Activated CD4-positive, alpha-beta T cell treated with anti-CD3 and anti-CD28 coated beads, Interleukin-10, Interleukin-2, amounts not matched to agents 100 ng/mL and 50 ng/mL, durations not matched to agents 16 hours and 8 hours (primary cell): Measurements from ENCODE around the gene PLEKHA6.

Source experiments
- DNase-seq: peaks from one replicate; pipeline ENCODE4 v3.0.0-alpha.2; 2020

Gene PLEKHA6

DNA sequence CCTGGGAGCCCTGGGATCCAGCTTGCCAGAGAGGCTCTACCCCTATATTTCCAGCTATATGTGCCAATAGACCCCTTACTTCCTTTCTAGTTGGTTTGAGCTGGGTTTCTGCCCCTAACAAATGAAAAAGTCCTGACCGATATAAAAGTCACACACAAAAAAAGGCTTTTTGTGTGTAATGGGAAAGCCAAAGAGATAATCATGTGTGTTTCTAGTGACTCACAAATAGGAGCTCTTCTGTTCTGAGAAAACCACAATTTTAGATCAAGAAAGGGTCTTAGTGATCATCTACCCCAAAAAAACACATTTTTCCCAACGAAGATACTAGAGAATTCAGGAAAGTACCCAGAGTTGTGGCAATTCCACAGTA lies 23.0 kb upstream of the PLEKHA6 start:
- no peak for DNase-seq

DNA sequence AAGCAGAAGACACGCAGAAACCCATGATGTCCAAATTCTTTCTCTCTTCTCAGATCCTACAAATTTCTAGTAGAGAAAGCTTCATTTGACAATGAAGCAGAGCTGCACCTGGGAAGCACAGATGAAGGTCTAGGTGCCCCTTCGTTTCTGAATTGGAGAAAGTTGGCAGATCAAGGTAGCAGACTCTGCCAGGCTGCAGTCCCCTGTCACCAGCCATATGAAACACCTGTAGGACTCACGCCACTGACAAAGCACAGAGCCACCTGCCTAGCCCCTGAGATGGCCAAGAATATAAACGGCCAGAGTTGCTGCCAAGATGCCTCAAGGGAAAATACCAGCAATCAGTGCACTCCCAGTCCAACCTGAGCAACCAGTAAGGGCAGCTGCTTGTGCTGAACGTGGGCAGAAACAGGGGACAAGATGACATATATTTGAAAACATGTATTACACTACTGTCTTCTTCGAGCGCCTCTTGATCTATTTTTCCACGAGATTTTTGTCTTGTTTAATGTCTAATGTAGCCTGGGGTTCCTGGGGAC lies 20.6 kb upstream of the PLEKHA6 start:
- DNase-seq = no peak

DNA sequence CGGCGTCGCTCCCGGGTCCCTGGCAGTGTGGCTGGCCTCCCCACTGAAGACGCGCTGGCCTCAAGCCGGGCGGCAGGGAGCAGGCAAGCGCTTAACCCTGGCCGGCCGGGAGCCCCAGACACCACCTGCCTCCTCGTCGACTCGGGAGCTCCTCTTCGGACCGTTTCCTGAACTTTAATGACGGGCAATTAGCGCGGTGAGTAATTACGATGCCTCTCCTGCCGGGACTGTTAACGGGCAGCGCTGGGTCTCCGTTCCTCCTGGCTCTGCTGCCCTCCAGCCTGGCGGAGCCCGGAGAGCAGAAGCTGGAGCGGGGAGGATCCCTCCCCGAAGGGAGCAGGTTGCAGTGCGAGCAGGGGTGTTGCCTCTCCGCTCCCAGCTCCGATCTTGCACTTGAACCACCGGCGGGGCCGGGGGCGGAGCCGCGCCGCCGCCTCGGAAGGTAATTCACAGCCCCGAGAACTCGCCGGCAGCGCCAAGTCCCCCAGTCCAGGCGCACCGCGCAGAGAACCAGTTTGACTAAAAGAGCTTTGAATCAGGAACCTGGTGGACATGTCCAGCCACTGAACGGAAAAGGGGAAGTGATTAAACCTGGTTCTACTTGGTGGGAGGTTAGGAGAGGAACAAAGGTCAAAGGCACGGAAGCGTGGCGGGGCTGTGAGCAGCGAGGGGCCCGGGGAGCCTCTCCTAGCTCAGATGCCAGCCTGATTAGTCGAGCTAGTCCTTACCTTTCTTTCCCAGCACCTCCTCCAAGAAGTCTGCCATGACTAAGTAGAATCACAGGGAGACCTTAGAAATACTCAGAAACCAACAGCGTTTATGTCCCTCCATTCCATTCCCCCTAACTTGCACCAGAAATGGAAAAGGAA lies 18.3 kb upstream of the PLEKHA6 start:
- DNase-seq = peak; percentile 30

DNA sequence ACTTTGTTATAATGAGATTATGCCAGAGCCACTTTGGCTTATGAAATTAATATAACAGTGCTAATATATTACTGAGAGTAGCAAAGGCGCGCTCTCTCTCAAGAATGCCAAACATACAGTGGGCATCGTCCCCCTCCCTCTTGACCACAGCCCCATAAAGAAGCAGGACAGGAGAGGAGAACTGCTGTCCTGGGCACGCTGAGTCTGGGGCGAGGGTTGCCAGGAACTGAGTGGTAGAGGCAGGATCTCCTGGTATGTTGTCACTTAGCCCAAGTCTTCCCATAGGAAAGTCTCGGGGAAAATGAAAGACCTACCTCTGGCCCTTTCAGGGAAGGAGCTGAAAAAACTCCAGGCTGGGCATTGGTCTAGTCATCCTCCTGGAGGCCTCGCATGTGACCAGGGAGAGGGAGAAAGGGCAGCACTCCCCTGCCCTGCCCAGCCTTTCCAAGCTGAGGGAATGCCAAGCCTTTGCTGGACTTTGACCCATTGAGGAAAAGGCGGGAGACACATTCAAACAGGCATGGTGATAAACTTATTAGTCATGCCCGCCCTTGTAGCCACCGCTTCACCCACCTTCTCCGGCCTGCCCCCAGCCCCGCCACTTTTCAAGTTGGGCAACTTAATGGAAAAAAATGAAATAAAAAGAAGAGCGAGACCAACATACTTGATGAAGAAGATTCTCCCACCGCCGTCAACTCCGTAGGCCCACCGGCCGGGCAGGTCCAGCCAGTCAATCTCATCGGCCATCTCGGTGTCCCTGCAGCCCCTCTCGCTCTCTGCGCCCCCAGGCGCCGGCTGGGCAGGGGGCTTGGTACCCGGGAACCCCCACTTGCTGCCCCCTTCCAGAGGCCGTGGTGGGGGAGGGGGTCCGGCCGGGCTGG lies 17.4 kb upstream of the PLEKHA6 start:
- no peak for DNase-seq

DNA sequence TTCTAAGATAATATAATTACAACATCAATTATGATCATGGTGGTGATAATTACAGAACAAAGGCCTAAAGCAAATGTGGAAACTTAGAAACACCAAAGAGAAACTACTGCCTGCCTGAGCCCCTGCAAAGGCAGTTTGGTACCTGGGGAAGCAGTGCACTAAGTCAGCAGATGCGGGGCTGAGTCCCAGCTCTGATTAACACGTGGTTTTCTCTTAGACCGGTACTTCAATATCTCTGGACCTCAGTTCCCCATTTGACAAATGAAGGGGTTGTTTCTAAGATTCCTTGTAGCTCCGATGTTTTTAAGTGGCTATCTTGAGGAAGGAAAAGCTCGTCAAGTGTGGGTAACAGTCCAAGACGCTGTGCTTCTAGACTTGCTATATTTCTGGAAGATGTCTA lies 16.7 kb upstream of the PLEKHA6 start:
- DNase-seq = no peak

DNA sequence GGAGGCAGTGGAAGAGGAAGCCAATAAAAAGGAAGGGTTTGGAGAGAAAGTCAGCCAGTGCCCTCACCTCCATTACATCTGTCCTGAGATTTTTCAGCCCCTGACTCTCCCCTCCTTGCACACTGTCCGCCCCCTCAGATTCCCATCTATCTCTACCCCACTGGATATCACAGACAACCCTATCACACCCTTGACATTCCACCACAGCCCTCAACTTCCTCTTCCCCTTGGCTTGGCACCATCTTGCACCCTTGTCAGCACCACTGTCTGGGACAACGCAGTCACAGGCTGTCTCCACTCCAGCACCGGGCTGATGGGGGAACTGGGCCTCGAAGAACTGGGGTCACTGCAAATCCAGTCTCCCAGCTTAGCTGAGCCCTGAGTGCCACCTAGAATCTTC lies 14.2 kb upstream of the PLEKHA6 start:
- no peak for DNase-seq

DNA sequence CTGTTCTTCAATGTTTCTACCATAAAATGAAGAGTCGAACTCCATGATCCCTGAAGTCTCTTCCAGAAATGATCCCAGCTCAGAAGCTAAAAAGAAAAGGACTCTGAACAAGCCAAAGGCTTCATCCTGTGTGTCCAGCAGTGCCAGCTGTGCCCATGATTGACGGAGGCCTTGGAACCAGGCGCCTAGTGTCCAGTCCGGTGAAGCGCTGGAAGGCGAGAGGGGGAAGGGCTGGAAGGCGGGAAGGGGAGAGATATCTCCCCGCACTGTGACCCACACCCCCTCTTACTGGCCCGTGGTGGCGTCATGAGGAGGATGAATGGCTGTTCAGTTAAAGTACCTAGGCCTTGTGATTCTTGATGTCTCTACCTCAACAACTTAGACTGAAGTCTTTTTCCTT lies 10.4 kb upstream of the PLEKHA6 start:
- no peak for DNase-seq

DNA sequence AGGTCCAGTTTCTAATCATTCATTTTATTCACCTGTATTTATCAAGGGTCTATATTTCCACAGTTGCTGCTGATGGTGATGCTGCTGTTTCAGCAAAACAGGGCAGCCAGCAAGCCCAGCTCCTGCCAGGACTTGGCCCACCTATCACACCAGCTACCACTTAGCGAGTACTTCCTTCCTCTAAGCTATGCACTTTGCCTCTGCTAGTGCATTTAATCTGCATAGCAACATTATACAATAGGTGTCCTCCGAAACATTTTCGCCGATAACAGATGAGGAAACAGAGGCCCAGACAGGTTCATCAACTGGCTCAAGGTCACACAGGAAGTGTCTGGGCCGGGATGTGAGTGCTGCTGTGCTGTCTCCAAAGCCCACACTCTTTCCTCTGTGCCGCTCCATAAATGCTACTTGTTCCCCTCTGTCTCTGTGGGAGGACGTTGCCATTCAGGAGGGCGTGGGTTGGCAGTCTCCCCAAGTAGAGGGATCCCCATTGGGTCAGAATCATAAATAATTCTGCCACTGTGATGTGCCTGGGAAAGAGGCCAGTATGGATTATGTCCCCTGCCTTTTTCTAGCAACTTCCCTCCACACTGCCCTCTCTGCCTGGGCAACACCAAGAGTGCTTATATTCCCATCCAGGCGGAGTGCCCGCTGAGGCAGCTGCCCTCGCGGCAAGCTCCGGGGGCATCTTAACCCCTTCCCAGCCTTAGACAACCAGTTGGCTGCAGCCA lies 9.4 kb upstream of the PLEKHA6 start:
- DNase-seq = no peak

DNA sequence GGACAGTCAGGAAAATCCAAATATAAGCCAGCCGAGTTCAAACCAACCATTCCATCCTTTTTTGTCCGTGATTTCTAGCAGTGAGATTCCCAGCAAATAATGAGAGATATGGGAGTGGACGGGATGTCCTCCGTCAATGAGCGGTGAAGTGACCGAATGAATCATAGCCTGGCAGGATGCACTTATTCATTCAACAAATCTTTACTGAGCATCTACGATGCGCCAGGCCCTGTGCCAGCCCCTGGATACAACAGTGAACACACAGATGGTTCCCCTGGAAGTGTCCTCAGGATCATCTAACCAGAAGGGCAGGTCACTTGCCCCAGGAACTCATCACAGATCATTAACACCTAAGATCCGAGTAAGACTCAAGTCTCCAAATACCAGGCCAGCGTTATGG lies 8.2 kb upstream of the PLEKHA6 start:
- no peak for DNase-seq

DNA sequence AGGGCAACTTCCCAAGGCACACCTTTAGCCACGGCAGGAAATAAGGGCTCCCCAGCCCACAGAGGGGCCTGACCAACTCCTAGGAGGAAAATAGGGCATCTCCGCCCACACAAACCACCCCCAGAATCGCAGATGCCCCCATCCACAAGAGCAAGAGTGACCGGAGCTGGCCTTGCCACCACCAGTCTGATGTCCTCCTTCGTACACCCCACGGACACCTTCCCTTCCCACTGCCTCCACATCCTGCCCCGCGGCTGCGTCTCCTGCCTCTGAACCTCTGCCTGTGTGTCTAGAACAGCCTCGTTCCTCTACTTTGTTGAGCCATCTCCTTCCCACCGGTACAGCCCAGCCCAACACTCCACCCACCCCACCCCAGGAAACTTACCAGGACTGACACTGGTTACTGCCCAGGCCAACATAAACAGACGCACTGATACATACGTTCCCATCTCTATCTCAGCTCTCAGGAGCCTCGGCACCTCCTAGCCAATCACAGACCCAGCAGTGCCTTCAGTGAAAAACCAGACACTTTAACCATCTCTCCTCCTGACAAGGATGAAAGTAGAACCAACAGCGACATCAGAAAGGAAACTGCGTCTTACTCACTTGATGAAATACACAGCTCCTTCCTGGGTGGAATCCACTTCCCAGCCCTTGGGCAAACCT lies 7.6 kb upstream of the PLEKHA6 start:
- no peak for DNase-seq

DNA sequence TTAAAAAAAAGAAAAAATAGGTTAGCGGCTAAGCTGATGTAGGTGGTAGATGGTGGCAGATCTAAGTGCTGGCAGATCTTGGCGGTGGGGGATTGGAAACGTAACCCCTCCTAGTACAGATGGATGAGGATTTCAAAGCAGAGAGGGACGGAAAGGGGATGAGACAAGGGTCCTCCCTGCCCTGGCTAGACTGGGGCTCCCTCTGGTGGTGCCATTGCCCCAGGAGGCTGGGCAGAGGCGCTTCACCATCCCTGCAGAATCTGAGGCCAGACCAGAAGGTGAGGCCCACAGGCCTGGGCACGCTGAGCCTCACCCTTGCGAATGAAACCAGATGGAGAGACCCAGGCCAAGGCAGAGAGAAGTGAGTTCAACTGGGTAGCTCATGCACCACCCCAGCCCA lies 7.0 kb upstream of the PLEKHA6 start:
- peak; percentile 18 for DNase-seq

DNA sequence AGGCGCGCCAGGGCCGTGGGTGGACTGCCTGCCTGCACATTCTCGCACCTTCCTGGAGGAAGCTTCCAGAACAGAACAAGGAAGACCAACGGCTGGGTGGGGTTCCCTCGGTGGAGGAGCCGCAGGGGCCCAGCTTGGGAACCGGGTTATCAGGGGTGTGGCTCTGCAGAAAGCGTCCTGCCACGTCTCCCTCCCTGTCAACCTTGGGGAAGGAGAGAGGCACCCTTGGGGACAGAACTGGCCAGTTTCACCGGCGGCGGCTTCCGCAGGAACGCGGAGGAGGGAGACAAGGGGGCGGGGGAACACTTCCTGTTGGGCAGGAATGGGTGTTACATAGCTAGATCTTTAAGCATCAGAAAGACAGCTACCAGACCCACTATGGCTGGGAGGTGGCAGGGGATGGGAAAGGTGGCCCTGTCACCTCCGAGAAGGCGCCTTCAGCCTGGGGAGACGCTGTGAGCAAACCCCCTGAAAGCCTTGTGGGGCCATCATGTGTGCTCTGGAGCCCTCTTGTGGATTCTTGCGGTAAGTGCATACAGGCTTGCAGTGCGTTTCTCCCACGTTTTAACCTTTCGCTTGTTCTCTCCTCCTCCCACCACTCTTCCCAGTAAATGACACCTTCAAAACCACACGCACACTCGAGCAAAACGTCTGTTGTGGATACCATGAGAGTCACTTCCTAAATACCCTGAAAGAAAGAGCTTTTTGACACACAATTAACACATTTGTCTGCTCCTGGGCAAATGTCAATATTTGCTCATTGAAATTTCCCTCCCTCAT lies 3.8 kb upstream of the PLEKHA6 start:
- peak; percentile 83 for DNase-seq

DNA sequence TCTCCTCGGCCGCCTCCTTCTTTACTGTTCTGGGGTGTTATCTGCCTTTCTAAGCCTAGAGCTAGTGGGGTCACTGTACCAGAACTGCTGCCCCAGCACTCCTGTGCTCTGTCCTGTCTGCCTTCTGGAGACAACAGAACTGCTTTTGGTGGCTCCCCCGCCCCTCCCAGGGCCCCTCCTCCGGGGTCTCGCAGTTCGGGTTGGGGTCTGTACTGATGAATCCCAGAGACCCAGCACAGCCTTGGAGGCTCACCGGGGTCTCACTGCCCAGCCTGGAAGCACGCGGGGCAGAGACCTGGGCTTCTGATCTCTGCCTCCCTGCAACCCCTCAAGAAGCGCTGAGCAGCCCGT lies 3.2 kb upstream of the PLEKHA6 start:
- no peak for DNase-seq

DNA sequence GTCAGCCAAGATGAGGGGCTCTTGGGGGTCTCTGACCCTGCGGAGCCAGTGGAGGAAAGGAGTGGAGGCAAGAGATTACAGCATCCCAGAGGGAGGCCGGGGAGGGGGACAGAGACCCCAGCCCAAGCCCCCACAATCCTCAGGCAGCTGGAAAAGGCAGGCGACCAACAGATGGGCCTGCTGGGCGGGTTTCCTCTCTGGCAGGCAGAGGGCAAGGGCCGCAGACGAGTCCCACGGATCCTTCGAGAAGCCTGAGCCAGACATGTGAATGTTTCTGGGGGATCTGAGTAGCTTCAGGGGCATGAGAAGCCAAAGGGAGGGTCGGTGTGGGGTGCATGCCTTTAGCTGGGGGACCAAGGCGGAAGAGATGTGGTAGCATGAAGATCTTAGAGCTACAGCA lies 2.1 kb upstream of the PLEKHA6 start:
- no peak for DNase-seq

DNA sequence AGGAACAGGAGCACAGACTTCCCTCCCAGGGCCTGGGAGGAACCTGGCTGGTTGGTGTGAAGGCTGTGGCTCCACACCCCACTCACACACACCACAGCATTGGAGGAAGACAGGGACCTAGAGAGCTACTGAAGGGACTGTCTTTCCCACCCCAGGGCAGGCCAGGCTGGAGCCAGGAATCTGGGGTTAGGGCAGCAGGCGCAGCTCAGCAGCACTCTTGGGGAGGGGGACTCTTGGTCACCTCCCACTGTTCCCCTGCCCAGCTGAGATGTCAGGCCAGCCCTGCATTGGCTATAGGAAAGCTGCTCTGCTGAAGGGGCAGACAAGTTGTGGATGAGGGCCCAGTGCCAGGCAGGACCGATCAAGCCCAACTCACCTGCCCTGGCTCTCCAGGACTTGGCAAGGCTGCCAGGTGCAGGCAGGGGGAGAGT lies 1.6 kb upstream of the PLEKHA6 start:
- no peak for DNase-seq

DNA sequence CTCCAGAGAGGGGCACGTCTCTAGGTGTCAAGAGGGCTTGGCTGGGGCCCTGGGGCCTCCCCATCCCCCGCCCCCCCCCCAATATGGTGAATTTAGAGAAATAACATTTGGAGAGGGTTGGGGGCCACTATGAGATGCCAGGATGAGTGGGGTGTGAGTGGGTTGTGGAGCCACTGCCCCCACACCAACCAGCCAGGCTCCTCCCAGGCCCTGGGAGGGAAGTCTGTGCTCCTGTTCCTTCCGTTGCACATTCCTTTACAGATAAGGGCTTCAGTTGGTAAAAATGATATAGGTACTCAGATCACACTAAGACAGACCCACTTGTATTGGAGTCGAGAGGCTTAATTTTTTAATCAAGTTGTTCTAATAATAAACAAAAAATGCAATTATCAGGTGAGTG lies 585 bp upstream of the PLEKHA6 start:
- DNase-seq = no peak

DNA sequence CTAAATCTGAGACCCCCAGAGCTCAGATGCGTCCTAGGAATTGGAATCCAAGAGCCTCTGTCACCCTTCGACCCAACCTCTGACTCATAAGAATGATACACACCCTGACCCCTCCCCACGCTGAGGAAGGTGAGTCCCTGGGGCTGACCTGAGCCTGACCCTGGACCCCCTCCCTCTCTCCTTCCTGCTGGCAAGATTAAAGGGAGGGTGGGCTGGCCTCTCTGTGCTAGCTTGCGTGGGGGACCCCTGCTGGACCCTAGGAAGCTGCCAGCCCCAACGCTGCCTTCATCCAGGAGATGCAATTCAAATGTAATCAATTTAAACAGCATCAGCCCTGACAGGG lies 627 bp downstream of the PLEKHA6 start:
- no peak for DNase-seq

DNA sequence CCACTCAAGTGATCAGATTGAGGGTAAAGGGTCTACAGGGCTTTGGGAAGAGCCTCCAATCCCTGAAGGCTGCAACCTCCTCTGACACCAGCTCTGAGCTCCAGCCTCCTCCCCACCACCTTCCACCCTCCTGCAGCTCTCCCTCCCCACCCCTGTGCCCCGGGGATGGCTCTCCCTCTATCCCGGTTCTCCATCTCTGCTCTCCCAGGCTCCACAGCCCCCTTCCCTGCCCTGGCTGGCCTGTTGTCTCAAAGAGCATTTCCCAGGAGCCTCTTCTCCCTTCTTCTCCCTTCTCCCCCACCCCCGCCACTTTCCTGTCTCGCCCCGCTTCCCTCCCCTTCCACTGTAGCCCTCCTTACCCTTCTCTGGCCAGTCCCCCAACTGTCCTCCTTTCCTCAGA lies 1.1 kb downstream of the PLEKHA6 start:
- DNase-seq = no peak

DNA sequence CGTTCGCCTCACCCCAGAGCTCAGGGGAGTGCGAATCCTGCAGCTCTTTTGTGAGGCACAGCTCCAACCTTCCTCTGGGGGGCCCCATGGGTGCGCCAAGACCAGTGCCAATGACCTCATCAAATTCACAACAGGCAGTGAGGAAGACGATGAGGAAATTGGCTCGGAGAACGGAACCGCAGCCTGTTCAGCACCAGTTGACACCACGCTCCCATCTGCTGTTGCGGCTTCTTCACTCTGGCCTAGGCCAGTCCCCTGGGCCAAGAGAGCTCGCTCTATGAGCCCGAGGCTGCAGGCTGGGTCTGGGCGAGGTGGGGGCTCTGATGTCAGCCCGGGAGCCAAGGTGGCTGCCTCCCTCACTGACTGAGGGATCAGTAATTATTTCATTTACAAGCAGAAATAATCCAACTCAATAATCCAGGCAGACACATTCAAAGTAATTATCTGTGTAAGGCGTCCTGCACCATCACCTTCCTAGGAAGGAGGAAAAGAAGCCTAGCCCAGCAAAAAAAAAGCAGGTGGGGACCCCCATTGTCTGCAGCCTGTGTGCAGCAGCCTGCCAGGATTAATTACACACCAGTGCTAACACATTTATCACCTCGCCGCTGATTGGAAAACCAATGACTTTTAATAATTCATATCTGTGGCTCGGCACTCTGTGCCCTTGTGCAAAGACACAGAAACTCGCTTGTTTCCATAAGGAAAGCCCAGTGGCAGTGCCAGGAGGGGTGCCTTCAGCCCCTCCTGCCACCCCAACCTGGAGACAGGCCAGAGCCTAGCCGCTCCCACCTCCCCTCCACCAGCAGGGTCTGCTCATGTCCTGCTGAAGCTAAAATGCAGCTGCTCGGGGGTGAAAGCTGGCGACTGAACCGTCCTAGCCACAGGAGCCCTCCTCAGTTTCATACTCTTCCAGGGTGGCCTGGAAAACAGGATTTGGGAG lies 1.9 kb downstream of the PLEKHA6 start:
- DNase-seq = no peak

DNA sequence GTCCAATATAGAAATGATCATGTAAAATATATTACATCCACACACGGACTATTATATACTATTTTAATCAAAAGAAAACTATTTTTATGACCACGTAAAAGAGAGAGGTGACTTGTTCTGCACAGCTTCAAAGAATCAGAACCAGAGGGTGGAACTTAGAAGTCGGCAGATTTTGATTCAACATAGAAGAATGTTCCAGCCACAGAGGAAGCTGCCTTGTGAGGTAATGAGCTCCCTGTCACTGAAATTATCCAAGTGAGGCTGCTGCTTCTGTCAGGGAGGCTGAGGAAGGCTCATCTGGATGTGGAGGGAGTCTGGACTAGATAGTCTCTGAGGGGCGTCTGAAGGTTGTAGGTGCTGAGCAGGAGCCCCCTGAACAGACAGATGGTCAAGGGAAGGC lies 2.7 kb downstream of the PLEKHA6 start:
- DNase-seq = no peak

DNA sequence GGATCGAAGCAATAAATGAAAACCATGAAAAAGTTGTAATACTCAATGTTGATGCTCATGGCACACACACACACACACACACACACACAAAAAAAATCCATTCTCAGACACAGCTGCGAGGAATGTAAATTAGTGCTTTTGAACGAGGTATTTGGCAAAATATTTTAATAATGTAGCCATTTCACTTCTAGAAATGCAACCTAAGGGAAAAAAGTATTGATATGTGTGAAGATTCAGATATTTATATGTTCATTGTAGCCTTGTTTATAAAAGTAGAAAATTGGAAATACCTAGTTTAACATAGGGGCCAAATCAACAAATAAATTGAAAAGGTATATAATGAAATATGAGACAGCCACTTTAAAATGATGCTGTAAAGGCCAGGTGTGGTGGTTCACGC lies 3.8 kb downstream of the PLEKHA6 start:
- DNase-seq = no peak
